ENCODE data around the gene AMELX.

AMELX gene

GRCh38 chrX:11293113-11293512 lies at the start of gene AMELX:
Gene AMELX, plus strand, starts transcription at chrX:11293413. Its CDS starts 1,376 bp downstream, at chrX:11294789.
- no peak for TF ChIP-seq CTCF (IDR thresholded peaks at IDR 0.05; ENCODE audit: low read depth, low read length, missing control alignments)
- Histone ChIP-seq H3K27me3 (replicated peaks) (no peaks in the 10 kb centered on the region), H3K4me3 (ENCODE audit: low read depth, low read length) (no peak within 1 kb of the TSS), H3K36me3 (replicated peaks) (no peaks in the 10 kb centered on the region), H3K27ac (no peak within 1 kb of the TSS)
- DNase-seq, result no peak
- in situ Hi-C loops (cut with HindIII; ENCODE audit: low pct_ligation_motif_present, low sequenced_read_pairs), result no loop called here

- no peaks in the 10 kb centered on the region for H3K36me3 ChIP-seq (replicated peaks)
- in situ Hi-C loops (cut with HindIII; ENCODE audit: low pct_ligation_motif_present, low sequenced_read_pairs), result no loop called here
- TF ChIP-seq CTCF (IDR thresholded peaks at IDR 0.05; ENCODE audit: low read depth, low read length, missing control alignments), result no peak
- H3K27me3 ChIP-seq (replicated peaks), result no peaks in the 10 kb centered on the region
- H3K27ac ChIP-seq, result no peak overlapping the region
- DNase-seq, result no peak
- no peak overlapping the region for H3K4me3 ChIP-seq (ENCODE audit: low read depth, low read length)
Measured at GRCh38 chrX:11244636-11245035, 48.6 kb upstream of the AMELX start.

GRCh38 chrX:11254417-11255109 lies 38.6 kb upstream of the AMELX start:
- TF ChIP-seq CTCF (IDR thresholded peaks at IDR 0.05; ENCODE audit: low read depth, low read length, missing control alignments), result no peak
- no peak overlapping the region for H3K27ac ChIP-seq
- DNase-seq, result no peak
- H3K36me3 ChIP-seq (replicated peaks), result no peaks in the 10 kb centered on the region
- H3K4me3 ChIP-seq (ENCODE audit: low read depth, low read length), result no peak overlapping the region
- H3K27me3 ChIP-seq (replicated peaks), result no peaks in the 10 kb centered on the region
- in situ Hi-C loops (cut with HindIII; ENCODE audit: low pct_ligation_motif_present, low sequenced_read_pairs), result no loop called here

GRCh38 chrX:11257290-11257689 lies 35.9 kb upstream of the AMELX start:
- no peak overlapping the region for H3K27ac ChIP-seq
- H3K4me3 ChIP-seq (ENCODE audit: low read depth, low read length), result no peak overlapping the region
- in situ Hi-C loops (cut with HindIII; ENCODE audit: low pct_ligation_motif_present, low sequenced_read_pairs), result no loop called here
- no peak for TF ChIP-seq CTCF (IDR thresholded peaks at IDR 0.05; ENCODE audit: low read depth, low read length, missing control alignments)
- H3K36me3 ChIP-seq (replicated peaks), result no peaks in the 10 kb centered on the region
- DNase-seq, result no peak
- no peaks in the 10 kb centered on the region for H3K27me3 ChIP-seq (replicated peaks)

- H3K27ac ChIP-seq, result no peak overlapping the region
- in situ Hi-C loops (cut with HindIII; ENCODE audit: low pct_ligation_motif_present, low sequenced_read_pairs), result no loop called here
- no peak for TF ChIP-seq CTCF (IDR thresholded peaks at IDR 0.05; ENCODE audit: low read depth, low read length, missing control alignments)
- no peak overlapping the region for H3K4me3 ChIP-seq (ENCODE audit: low read depth, low read length)
- no peaks in the 10 kb centered on the region for H3K27me3 ChIP-seq (replicated peaks)
- no peak for DNase-seq
- H3K36me3 ChIP-seq (replicated peaks), result no peaks in the 10 kb centered on the region
Measured at GRCh38 chrX:11257711-11258110, 35.5 kb upstream of the AMELX start.

GRCh38 chrX:11259437-11259836 lies 33.8 kb upstream of the AMELX start:
- H3K36me3 ChIP-seq (replicated peaks), result no peaks in the 10 kb centered on the region
- no peak overlapping the region for H3K27ac ChIP-seq
- no peak overlapping the region for H3K4me3 ChIP-seq (ENCODE audit: low read depth, low read length)
- no peaks in the 10 kb centered on the region for H3K27me3 ChIP-seq (replicated peaks)
- in situ Hi-C loops (cut with HindIII; ENCODE audit: low pct_ligation_motif_present, low sequenced_read_pairs), result no loop called here
- no peak for TF ChIP-seq CTCF (IDR thresholded peaks at IDR 0.05; ENCODE audit: low read depth, low read length, missing control alignments)
- DNase-seq, result no peak
